Measurements from ENCODE around the gene GEMIN2.
"Not testable (repeated sequence)": the region's sequence is repeated elsewhere in the genome, so short reads cannot be mapped to it uniquely, and the experiment has no call there.

GEMIN2 gene

GRCh38 chr14:39179042-39179441, 64.9 kb downstream of the GEMIN2 start:
- DNase-seq = no peak

- no peak for DNase-seq
These were observed 66.4 kb downstream of the GEMIN2 start for GRCh38 chr14:39180553-39180952.

- DNase-seq = no peak
These were observed 67.0 kb downstream of the GEMIN2 start for GRCh38 chr14:39181026-39181692.

- no peak for DNase-seq
These were observed 67.5 kb downstream of the GEMIN2 start for GRCh38 chr14:39181693-39182047.

- no peak for DNase-seq
These were observed 68.9 kb downstream of the GEMIN2 start for GRCh38 chr14:39182770-39183684.

GRCh38 chr14:39183685-39184003, 69.5 kb downstream of the GEMIN2 start:
- DNase-seq = not testable (repeated sequence)

GRCh38 chr14:39184628-39185255, 70.6 kb downstream of the GEMIN2 start:
- DNase-seq = no peak

- no peak for DNase-seq
These were observed 71.3 kb downstream of the GEMIN2 start for GRCh38 chr14:39185256-39186049.
